HCT116 (cell line): ENCODE results near the gene FTO. TPM values are rescaled to one million over a fixed set of nuclear protein-coding genes. Genes with fewer than 3 reads are reported as not detected.

Experiments
- ATAC-seq: fragments of 200-7000 bp; cut with Tn5 transposase; 2 replicates; pipeline ENCODE4 v1.9.1; 2020; ENCODE audit warnings: mild to moderate bottlenecking, moderate library complexity
- BruUV-seq: library from RNA; stranded (reverse); fragments of 400-500 nt; replicated peaks from 2 replicates; lab custom pipeline; 2021; lab: Mats Ljungman, UMichigan
- CTCF ChIA-PET: fragments of 300-600 bp; sonication (Branson Sonifier 250); formaldehyde crosslinking; loops from one replicate; lab custom pipeline; 2021; ENCODE audit warnings: antibody characterized with exemption; lab: Charles Lee
- POLR2A ChIA-PET: fragments of 300-600, 350-600 bp; sonication (Branson Sonifier 250); formaldehyde crosslinking; loops from one replicate; lab custom pipeline; 2021; ENCODE audit warnings: antibody characterized with exemption; lab: Charles Lee
- RAD21 ChIA-PET, 2 experiments: fragments of 300-600 bp; sonication (Branson Sonifier 250); formaldehyde crosslinking; loops; one replicate each; lab custom pipeline; 2023; ENCODE audit warnings: low total read pairs in 2 of 2; ENCODE audit not compliant: uncharacterized antibody in 2 of 2, unreplicated experiment in 2 of 2, low non-redundant PET in 1 of 2; lab: Charles Lee
- DNase-seq: peaks from one replicate; pipeline ENCODE4 v3.0.0-alpha.2; 2010; ENCODE audit warnings: low read depth, low spot score
- H2AFZ ChIP-seq: fragments of 200-600 bp; shearing (Covaris generic), sonication (generic); 2 replicates; pipeline ENCODE4 v1.6.1; 2017; ENCODE audit warnings: low read depth, mixed run types, mixed read lengths, antibody characterized with exemption, low read length; ENCODE audit not compliant: poor library complexity, severe bottlenecking
- H3K27ac ChIP-seq: 2 replicates; pipeline ENCODE4 v1.5.1; 2012; ENCODE audit warnings: low read depth, low read length
- H3K27me3 ChIP-seq: fragments of 200-600 bp; sonication (generic); 2 replicates; pipeline ENCODE4 v1.6.1; 2016; ENCODE audit warnings: mixed run types, low read length, mixed read lengths; ENCODE audit not compliant: insufficient read depth
- H3K36me3 ChIP-seq, 2 experiments: fragments of 200-500 bp in 1 of 2; fragments of 200-600 bp in 1 of 2; sonication (Bioruptor generic) in 1 of 2; sonication (generic) in 1 of 2; 2 replicates each; pipeline versions ENCODE4 v1.5.1 to v1.6.1; 2014 to 2016; ENCODE audit warnings: low read length in 2 of 2, inconsistent platforms in 1 of 2, mixed read lengths in 1 of 2, mixed run types in 1 of 2; ENCODE audit not compliant: insufficient read depth in 2 of 2, control insufficient read depth in 1 of 2
- H3K4me1 ChIP-seq, 2 experiments: fragments of 200-600 bp in 1 of 2; sonication (generic) in 1 of 2; 2 replicates each; pipeline versions ENCODE4 v1.5.1 to v1.6.1; 2012 to 2017; ENCODE audit warnings: low read length in 2 of 2, inconsistent platforms in 1 of 2, mild to moderate bottlenecking in 1 of 2, mixed read lengths in 1 of 2, mixed run types in 1 of 2, moderate library complexity in 1 of 2; ENCODE audit not compliant: insufficient read depth in 2 of 2, control insufficient read depth in 1 of 2
- H3K4me2 ChIP-seq: fragments of 200-600 bp; sonication (generic); 2 replicates; pipeline ENCODE4 v1.6.1; 2017; ENCODE audit warnings: mixed run types, low read length, mixed read lengths
- H3K4me3 ChIP-seq, 2 experiments: fragments of 200-600 bp in 1 of 2; sonication (generic) in 1 of 2; replicated peaks in 1 of 2; 2 replicates each; pipeline ENCODE4 v1.5.1; 2011 to 2016; ENCODE audit warnings: low read length in 2 of 2, control low read depth in 1 of 2, low read depth in 1 of 2, mild to moderate bottlenecking in 1 of 2, mixed read lengths in 1 of 2, mixed run types in 1 of 2
- H3K79me2 ChIP-seq: fragments of 200-600 bp; sonication (generic); 2 replicates; pipeline ENCODE4 v1.6.1; 2017; ENCODE audit warnings: mild to moderate bottlenecking, mixed run types, low read length, moderate library complexity, mixed read lengths; ENCODE audit not compliant: insufficient read depth
- H3K9ac ChIP-seq: fragments of 200-600 bp; sonication (generic); 2 replicates; pipeline ENCODE4 v1.6.1; 2016; ENCODE audit warnings: low read length, mixed read lengths
- H3K9me2 ChIP-seq: fragments of 200-600 bp; sonication (generic), shearing (Covaris generic); 2 replicates; pipeline ENCODE4 v1.6.1; 2017; ENCODE audit warnings: mixed run types, mild to moderate bottlenecking, moderate library complexity; ENCODE audit not compliant: insufficient read depth
- H3K9me3 ChIP-seq, 2 experiments: fragments of 200-500 bp in 1 of 2; fragments of 200-600 bp in 1 of 2; sonication (Bioruptor generic) in 1 of 2; sonication (generic) in 1 of 2; 2 replicates each; pipeline ENCODE4 v1.6.1; 2014 to 2017; ENCODE audit warnings: low read length in 2 of 2, mixed read lengths in 2 of 2, inconsistent platforms in 1 of 2, low read depth in 1 of 2, mild to moderate bottlenecking in 1 of 2, mixed run types in 1 of 2, moderate library complexity in 1 of 2; ENCODE audit not compliant: control insufficient read depth in 1 of 2, insufficient read depth in 1 of 2
- H4K20me1 ChIP-seq: fragments of 200-600 bp; sonication (generic), shearing (Covaris generic); 2 replicates; pipeline ENCODE4 v1.6.1; 2017; ENCODE audit warnings: mixed run types, mild to moderate bottlenecking, moderate library complexity; ENCODE audit not compliant: insufficient read depth
- CBX3 ChIP-seq: IDR thresholded peaks from 2 replicates; pipeline ENCODE4 v1.6.1; 2012; ENCODE audit warnings: low read depth
- CEBPB ChIP-seq: IDR thresholded peaks from 2 replicates; pipeline ENCODE4 v1.6.1; 2012; ENCODE audit warnings: low read depth
- EGR1 ChIP-seq: IDR thresholded peaks from 2 replicates; pipeline ENCODE4 v1.6.1; 2012; ENCODE audit warnings: low read depth
- EZH2 ChIP-seq: fragments of 200-600 bp; sonication (generic); IDR thresholded peaks from 2 replicates; pipeline ENCODE4 v1.6.1; 2017; ENCODE audit warnings: antibody characterized with exemption, mixed run types
- POLR2A ChIP-seq: IDR thresholded peaks from 2 replicates; pipeline ENCODE4 v1.7.0; 2011; ENCODE audit warnings: borderline replicate concordance; ENCODE audit not compliant: insufficient read depth, insufficient read length; ENCODE audit errors: extremely low read depth
- RAD21 ChIP-seq: IDR thresholded peaks from 2 replicates; pipeline ENCODE4 v1.6.1; 2012; ENCODE audit warnings: low read depth, mild to moderate bottlenecking
- SP1 ChIP-seq: IDR thresholded peaks from 2 replicates; pipeline ENCODE4 v1.6.1; 2012; ENCODE audit warnings: low read depth
- TCF7L2 ChIP-seq: IDR thresholded peaks from 2 replicates; pipeline ENCODE4 v1.7.0; 2011; ENCODE audit warnings: borderline replicate concordance, inconsistent platforms; ENCODE audit not compliant: insufficient read depth, insufficient read length; ENCODE audit errors: extremely low read depth
- ZNF274 ChIP-seq: fragments of 200-500 bp; sonication (Bioruptor generic); IDR thresholded peaks from 2 replicates; pipeline ENCODE4 v1.6.1; 2014; ENCODE audit warnings: mild to moderate bottlenecking, low read depth, low read length, inconsistent platforms
- intact Hi-C: fragments of 100-400 bp; cut with micrococcal nuclease; formaldehyde crosslinking; loops from 2 replicates; pipeline ENCODE4 v1.10.0; 2022
- total RNA-seq: library from RNA; stranded (reverse); gene quantifications from one replicate; pipeline ENCODE4 v1.2.1, GENCODE V29; 2021; ENCODE audit not compliant: unreplicated experiment
- TF ChIP-seq, protein P1 (sequence below): IDR thresholded peaks from 2 replicates; pipeline ENCODE4 v1.6.1; 2012
- TF ChIP-seq, protein P2 (sequence below): IDR thresholded peaks from 2 replicates; pipeline ENCODE4 v1.6.1; 2011; ENCODE audit warnings: mild to moderate bottlenecking, low read length, moderate library complexity; ENCODE audit not compliant: insufficient replicate concordance; ENCODE audit errors: extremely low read depth
- TF ChIP-seq, protein P3 (sequence below): IDR thresholded peaks from 2 replicates; pipeline ENCODE4 v1.6.1; 2012
- TF ChIP-seq, protein P4 (sequence below), 3 experiments: fragments of 200-600 bp in 1 of 3; sonication (generic) in 1 of 3; IDR thresholded peaks in 2 of 3; conservative IDR thresholded peaks in 1 of 3; 2 replicates each; pipeline ENCODE4 v1.5.1; 2012 to 2017; ENCODE audit warnings: low read depth in 2 of 3, low read length in 2 of 3, antibody characterized with exemption in 1 of 3, borderline replicate concordance in 1 of 3, control low read depth in 1 of 3, mild to moderate bottlenecking in 1 of 3, mixed read lengths in 1 of 3, mixed run types in 1 of 3, moderate library complexity in 1 of 3; ENCODE audit not compliant: insufficient read depth in 1 of 3
- TF ChIP-seq, protein P5 (sequence below): IDR thresholded peaks from 2 replicates; pipeline ENCODE4 v1.6.1; 2012; ENCODE audit warnings: low read depth

Gene FTO
- total RNA-seq, 1 experiment from 2014 or later, result 55.2 TPM

DNA sequence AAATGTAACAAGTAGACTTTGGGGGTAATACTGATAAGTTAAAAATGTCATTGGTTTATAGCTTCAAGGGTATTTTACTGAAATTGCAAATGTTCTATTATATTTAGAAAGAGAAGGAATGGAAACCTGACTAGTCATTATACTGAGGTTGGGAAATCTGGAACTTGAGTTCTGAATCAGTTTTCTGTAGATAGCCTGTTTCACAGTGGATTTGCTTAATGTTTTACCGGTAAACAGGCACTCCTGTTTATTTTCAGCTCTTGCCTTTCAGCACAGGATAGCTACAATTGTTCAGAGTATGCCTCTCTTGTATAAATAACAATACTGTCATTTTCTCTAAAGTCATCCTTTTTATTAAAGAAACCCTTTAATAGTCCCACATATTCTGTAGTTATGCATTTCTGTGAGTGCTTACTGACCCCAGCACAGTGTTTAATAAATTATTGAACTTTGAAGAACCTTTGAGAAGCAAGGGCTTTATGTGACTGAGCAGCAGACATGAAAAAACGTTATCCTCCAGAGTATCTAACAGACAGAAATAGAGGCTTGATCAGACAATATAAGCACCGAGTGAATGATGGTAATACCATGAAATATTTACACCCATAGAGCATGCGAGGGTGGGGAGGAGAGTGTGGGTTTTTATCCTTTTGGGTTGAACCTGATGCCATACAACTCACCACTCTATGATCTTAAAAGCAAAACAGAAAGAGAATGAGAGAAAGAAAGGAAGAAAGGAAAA, 58.2 kb downstream of the FTO start:
- no peak overlapping the region for H3K4me2 ChIP-seq
- H3K4me3 ChIP-seq, result no peak overlapping the region
- intact Hi-C loops, result no loop called here
- BruUV-seq, result no TSS peak
- peaks cover 22 to 23% of the 10 kb centered on the region in 2 experiments for H3K4me1 ChIP-seq
- H3K9me3 ChIP-seq, result no peaks in the 10 kb centered on the region
- TF ChIP-seq EZH2 (no peak), TCF7L2 (no peak), SP1 (no peak), EGR1 (no peak), RAD21 (no peak), CEBPB (no peak), POLR2A (no peak), CBX3 (no peak), ZNF274 (no peak)
- TF ChIP-seq, protein P1, sequence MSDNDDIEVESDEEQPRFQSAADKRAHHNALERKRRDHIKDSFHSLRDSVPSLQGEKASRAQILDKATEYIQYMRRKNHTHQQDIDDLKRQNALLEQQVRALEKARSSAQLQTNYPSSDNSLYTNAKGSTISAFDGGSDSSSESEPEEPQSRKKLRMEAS, result no peak
- TF ChIP-seq, protein P2, sequence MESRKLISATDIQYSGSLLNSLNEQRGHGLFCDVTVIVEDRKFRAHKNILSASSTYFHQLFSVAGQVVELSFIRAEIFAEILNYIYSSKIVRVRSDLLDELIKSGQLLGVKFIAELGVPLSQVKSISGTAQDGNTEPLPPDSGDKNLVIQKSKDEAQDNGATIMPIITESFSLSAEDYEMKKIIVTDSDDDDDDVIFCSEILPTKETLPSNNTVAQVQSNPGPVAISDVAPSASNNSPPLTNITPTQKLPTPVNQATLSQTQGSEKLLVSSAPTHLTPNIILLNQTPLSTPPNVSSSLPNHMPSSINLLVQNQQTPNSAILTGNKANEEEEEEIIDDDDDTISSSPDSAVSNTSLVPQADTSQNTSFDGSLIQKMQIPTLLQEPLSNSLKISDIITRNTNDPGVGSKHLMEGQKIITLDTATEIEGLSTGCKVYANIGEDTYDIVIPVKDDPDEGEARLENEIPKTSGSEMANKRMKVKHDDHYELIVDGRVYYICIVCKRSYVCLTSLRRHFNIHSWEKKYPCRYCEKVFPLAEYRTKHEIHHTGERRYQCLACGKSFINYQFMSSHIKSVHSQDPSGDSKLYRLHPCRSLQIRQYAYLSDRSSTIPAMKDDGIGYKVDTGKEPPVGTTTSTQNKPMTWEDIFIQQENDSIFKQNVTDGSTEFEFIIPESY, result no peak
- TF ChIP-seq, protein P3, sequence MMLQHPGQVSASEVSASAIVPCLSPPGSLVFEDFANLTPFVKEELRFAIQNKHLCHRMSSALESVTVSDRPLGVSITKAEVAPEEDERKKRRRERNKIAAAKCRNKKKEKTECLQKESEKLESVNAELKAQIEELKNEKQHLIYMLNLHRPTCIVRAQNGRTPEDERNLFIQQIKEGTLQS, result no peak
- TF ChIP-seq, protein P4, sequence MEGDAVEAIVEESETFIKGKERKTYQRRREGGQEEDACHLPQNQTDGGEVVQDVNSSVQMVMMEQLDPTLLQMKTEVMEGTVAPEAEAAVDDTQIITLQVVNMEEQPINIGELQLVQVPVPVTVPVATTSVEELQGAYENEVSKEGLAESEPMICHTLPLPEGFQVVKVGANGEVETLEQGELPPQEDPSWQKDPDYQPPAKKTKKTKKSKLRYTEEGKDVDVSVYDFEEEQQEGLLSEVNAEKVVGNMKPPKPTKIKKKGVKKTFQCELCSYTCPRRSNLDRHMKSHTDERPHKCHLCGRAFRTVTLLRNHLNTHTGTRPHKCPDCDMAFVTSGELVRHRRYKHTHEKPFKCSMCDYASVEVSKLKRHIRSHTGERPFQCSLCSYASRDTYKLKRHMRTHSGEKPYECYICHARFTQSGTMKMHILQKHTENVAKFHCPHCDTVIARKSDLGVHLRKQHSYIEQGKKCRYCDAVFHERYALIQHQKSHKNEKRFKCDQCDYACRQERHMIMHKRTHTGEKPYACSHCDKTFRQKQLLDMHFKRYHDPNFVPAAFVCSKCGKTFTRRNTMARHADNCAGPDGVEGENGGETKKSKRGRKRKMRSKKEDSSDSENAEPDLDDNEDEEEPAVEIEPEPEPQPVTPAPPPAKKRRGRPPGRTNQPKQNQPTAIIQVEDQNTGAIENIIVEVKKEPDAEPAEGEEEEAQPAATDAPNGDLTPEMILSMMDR (IDR thresholded peaks at IDR 0.05 in 2 of 3, conservative IDR thresholded peaks at IDR 0.05 in 1 of 3; ENCODE audit: borderline replicate concordance in 1 of 3, insufficient read depth in 1 of 3, low read depth in 2 of 3, low read length in 2 of 3), result no peak
- TF ChIP-seq, protein P5, sequence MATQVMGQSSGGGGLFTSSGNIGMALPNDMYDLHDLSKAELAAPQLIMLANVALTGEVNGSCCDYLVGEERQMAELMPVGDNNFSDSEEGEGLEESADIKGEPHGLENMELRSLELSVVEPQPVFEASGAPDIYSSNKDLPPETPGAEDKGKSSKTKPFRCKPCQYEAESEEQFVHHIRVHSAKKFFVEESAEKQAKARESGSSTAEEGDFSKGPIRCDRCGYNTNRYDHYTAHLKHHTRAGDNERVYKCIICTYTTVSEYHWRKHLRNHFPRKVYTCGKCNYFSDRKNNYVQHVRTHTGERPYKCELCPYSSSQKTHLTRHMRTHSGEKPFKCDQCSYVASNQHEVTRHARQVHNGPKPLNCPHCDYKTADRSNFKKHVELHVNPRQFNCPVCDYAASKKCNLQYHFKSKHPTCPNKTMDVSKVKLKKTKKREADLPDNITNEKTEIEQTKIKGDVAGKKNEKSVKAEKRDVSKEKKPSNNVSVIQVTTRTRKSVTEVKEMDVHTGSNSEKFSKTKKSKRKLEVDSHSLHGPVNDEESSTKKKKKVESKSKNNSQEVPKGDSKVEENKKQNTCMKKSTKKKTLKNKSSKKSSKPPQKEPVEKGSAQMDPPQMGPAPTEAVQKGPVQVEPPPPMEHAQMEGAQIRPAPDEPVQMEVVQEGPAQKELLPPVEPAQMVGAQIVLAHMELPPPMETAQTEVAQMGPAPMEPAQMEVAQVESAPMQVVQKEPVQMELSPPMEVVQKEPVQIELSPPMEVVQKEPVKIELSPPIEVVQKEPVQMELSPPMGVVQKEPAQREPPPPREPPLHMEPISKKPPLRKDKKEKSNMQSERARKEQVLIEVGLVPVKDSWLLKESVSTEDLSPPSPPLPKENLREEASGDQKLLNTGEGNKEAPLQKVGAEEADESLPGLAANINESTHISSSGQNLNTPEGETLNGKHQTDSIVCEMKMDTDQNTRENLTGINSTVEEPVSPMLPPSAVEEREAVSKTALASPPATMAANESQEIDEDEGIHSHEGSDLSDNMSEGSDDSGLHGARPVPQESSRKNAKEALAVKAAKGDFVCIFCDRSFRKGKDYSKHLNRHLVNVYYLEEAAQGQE, result no peak
- TF ChIP-seq, all 23 proteins: peak for 0
- Histone ChIP-seq H3K9ac (no peak overlapping the region), H3K36me3 (no peaks in the 10 kb centered on the region), H3K79me2 (peaks cover 11% of the 10 kb centered on the region; the same call in 1 of the 2 replicates), H3K27ac (no peak overlapping the region), H3K9me2 (no peaks in the 10 kb centered on the region), H2AFZ (no peak overlapping the region), H4K20me1 (no peaks in the 10 kb centered on the region), H3K27me3 (no peaks in the 10 kb centered on the region)
- DNase-seq (no peak), ATAC-seq (no peak)
- RAD21 ChIA-PET, result no interaction called here
- POLR2A ChIA-PET, result no interaction called here
- CTCF ChIA-PET, result no interaction called here
